ENCODE results near the gene LSM5.
"Not testable (repeated sequence)": the region's sequence is repeated elsewhere in the genome, so short reads cannot be mapped to it uniquely, and the experiment has no call there.

LSM5 gene

GRCh38 chr7:32476816-32477648 lies 13.1 kb downstream of the LSM5 start:
- TF ChIP-seq CTCF (IDR thresholded peaks at IDR 0.05), result no peak
- DNase-seq (ENCODE audit: low spot score), result no peak
- H3K4me3 ChIP-seq, result no peak overlapping the region
- no peak overlapping the region for H3K27ac ChIP-seq

- no peak for TF ChIP-seq CTCF (IDR thresholded peaks at IDR 0.05)
- DNase-seq (ENCODE audit: low spot score), result no peak
- no peak overlapping the region for H3K4me3 ChIP-seq
- no peak overlapping the region for H3K27ac ChIP-seq
These were observed 16.2 kb downstream of the LSM5 start for GRCh38 chr7:32474008-32474407.

- Histone ChIP-seq H3K27ac (no peak overlapping the region), H3K4me3 (no peak overlapping the region)
- DNase-seq (ENCODE audit: low spot score), result no peak
- TF ChIP-seq CTCF (IDR thresholded peaks at IDR 0.05), result no peak
These were observed 18.2 kb downstream of the LSM5 start for GRCh38 chr7:32472015-32472414.

- H3K27ac ChIP-seq, result no peak overlapping the region
- no peak for TF ChIP-seq CTCF (IDR thresholded peaks at IDR 0.05)
- no peak overlapping the region for H3K4me3 ChIP-seq
- DNase-seq (ENCODE audit: low spot score), result no peak
These were observed 19.3 kb downstream of the LSM5 start for GRCh38 chr7:32470871-32471270.

- not testable (repeated sequence) for H3K4me3 ChIP-seq; DNase-seq (ENCODE audit: low spot score); H3K27ac ChIP-seq
These were observed 20.2 kb downstream of the LSM5 start for GRCh38 chr7:32470004-32470403.

GRCh38 chr7:32464641-32465416 lies 25.4 kb downstream of the LSM5 start:
- not testable (repeated sequence) for DNase-seq (ENCODE audit: low spot score); H3K27ac ChIP-seq; H3K4me3 ChIP-seq

- no peak for TF ChIP-seq CTCF (IDR thresholded peaks at IDR 0.05)
- Histone ChIP-seq H3K27ac (no peak overlapping the region), H3K4me3 (no peak overlapping the region)
- DNase-seq (ENCODE audit: low spot score), result no peak
These were observed 27.2 kb downstream of the LSM5 start for GRCh38 chr7:32462977-32463376.

GRCh38 chr7:32462451-32462850 lies 27.7 kb downstream of the LSM5 start:
- Histone ChIP-seq H3K4me3 (no peak overlapping the region), H3K27ac (no peak overlapping the region)
- no peak for DNase-seq (ENCODE audit: low spot score)
- no peak for TF ChIP-seq CTCF (IDR thresholded peaks at IDR 0.05)

Data from coronary artery (tissue), 2 donors.